Effector memory CD4-positive, alpha-beta T cell (primary cell): ENCODE results near the gene GALT.

Experiments used
- DNase-seq, 3 donors: peaks; one replicate each; pipeline ENCODE4 v3.0.0-alpha.2; 2020
- H3K27ac ChIP-seq: 2 replicates; pipeline ENCODE4 v1.7.0; 2013; ENCODE audit warnings: mild to moderate bottlenecking, low read length, moderate library complexity; ENCODE audit not compliant: insufficient read depth, poor library complexity, severe bottlenecking
- H3K27me3 ChIP-seq: replicated peaks from 2 replicates; pipeline ENCODE4 v1.7.0; 2013; ENCODE audit warnings: mild to moderate bottlenecking, low read length; ENCODE audit not compliant: insufficient read depth, control insufficient read depth, poor library complexity, severe bottlenecking
- H3K36me3 ChIP-seq: 2 replicates; pipeline ENCODE4 v1.7.0; 2013; ENCODE audit warnings: mild to moderate bottlenecking, low read length, moderate library complexity; ENCODE audit not compliant: control insufficient read depth, insufficient read depth
- H3K4me1 ChIP-seq: 2 replicates; pipeline ENCODE4 v1.7.0; 2013; ENCODE audit warnings: low read length, mild to moderate bottlenecking; ENCODE audit not compliant: control insufficient read depth, insufficient read depth, poor library complexity, severe bottlenecking
- H3K4me3 ChIP-seq: 2 replicates; pipeline ENCODE4 v1.7.0; 2013; ENCODE audit warnings: low read length, low read depth, mild to moderate bottlenecking; ENCODE audit not compliant: insufficient read depth, poor library complexity, severe bottlenecking
- H3K9me3 ChIP-seq: 2 replicates; pipeline ENCODE4 v1.7.0; 2013; ENCODE audit warnings: mild to moderate bottlenecking, low read length, moderate library complexity; ENCODE audit not compliant: control insufficient read depth
- total RNA-seq, 3 donors: gene quantifications; one replicate each; lab custom pipeline; 2026; lab: John Stamatoyannopoulos, UW

The GALT gene
- total RNA-seq, result 12.4 to 18.8 (median 13.8) reads per million in 3 donors

DNA sequence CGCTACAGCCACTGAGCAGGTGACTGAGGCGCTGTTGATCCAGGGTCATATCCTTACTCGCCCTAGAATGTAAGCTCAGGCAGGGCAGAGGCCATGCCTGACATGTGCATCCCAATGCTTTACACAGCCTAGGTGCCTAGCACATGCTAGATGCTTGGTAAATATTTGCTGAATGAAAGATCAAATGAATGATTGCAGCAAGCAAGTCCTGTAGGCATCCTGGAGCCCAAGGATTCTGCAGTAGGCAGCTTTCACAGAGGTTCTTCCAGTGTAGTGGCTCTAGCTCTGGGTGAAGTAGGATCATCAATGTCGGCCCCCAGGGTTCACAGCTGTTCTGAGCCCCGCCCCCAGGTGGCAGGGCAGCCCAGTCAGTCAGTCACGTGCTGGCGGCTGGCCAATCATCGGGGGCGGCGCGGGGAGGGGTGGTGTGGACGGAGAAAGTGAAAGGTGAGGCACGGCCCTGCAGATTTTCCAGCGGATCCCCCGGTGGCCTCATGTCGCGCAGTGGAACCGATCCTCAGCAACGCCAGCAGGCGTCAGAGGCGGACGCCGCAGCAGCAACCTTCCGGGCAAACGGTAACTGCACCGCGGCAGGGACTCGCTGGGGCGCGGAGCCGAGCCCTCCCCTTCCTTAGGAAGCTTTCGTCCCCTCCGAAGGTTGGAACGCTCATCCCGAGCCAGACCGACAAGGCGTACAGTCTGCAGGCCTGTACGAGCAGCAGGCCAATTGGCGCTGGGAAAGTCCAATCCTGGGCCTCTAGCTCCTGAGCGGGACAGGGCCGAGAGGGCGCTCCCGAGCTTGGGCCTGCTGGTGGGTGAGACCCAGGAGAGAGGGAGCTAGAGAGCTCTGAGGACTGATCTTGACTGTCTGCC lies at the start of gene GALT:
GALT (plus strand) TSS at position 465 of the 873 bp plus-strand sequence; CDS start at position 495, 30 bp downstream.
- H3K27me3 ChIP-seq, result no peaks in the 10 kb centered on the region
- peaks cover 19% of the 10 kb centered on the region for H3K4me1 ChIP-seq
- peak within 1 kb of the TSS; percentile 79 for H3K27ac ChIP-seq
- H3K9me3 ChIP-seq, result no peaks in the 10 kb centered on the region
- DNase-seq, result peak; percentile 87 to 97 (median 94)
- H3K4me3 ChIP-seq, result peak within 1 kb of the TSS; percentile 88
- peaks cover 29% of the 10 kb centered on the region for H3K36me3 ChIP-seq

DNA sequence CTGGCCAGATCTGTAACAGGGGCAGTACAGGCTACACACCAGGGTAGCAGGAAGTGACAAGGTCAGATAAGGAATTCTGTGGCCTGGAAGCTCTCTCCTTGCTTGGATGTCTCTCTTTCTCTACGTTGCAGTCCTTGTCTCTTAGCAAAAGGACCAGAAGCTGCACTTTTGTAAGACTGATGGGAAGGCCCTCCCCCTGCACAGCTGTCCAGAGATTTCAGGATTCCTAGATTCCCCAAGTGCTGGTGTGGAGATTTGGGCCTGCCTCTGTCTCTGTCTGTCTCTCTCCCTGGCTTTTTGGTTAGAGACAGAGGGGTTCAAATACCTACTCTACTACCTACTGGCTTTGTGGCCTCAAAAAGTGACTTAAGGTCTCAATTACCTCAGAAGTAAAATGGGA lies 46.9 kb upstream of the GALT start:
- Histone ChIP-seq H3K36me3 (no peaks in the 10 kb centered on the region), H3K4me1 (no peaks in the 10 kb centered on the region), H3K9me3 (no peaks in the 10 kb centered on the region), H3K27ac (no peak overlapping the region), H3K27me3 (no peaks in the 10 kb centered on the region), H3K4me3 (no peak overlapping the region)
- DNase-seq, result no peak

DNA sequence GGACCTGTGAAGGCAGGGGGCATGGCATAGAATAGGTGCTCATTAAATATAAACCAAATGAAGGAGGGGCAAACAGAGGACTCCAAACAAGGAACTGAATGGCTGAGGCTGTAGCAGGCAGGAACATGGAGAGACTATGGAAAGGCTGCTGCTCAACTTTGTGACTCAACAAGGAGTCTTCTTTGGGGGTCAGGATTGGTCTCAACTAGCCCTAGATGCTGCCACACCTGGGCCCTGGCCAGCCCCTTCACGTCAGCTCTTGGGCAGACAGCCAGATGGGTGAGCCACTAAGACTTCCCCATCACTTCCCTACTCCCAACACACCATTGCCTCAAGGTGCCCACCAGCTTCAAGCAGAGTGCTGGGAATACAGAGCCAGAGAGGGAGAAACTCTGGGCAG lies 45.6 kb upstream of the GALT start:
- Histone ChIP-seq H3K27me3 (no peaks in the 10 kb centered on the region), H3K27ac (no peak overlapping the region), H3K36me3 (no peaks in the 10 kb centered on the region), H3K4me1 (no peaks in the 10 kb centered on the region), H3K9me3 (no peaks in the 10 kb centered on the region), H3K4me3 (no peak overlapping the region)
- DNase-seq, result no peak

GRCh38 chr9:34601937-34602573 lies 44.4 kb upstream of the GALT start:
- H3K4me1 ChIP-seq, result no peaks in the 10 kb centered on the region
- no peaks in the 10 kb centered on the region for H3K9me3 ChIP-seq
- H3K36me3 ChIP-seq, result no peaks in the 10 kb centered on the region
- H3K27me3 ChIP-seq, result no peaks in the 10 kb centered on the region
- H3K4me3 ChIP-seq, result no peak overlapping the region
- H3K27ac ChIP-seq, result no peak overlapping the region
- DNase-seq, result no peak

DNA sequence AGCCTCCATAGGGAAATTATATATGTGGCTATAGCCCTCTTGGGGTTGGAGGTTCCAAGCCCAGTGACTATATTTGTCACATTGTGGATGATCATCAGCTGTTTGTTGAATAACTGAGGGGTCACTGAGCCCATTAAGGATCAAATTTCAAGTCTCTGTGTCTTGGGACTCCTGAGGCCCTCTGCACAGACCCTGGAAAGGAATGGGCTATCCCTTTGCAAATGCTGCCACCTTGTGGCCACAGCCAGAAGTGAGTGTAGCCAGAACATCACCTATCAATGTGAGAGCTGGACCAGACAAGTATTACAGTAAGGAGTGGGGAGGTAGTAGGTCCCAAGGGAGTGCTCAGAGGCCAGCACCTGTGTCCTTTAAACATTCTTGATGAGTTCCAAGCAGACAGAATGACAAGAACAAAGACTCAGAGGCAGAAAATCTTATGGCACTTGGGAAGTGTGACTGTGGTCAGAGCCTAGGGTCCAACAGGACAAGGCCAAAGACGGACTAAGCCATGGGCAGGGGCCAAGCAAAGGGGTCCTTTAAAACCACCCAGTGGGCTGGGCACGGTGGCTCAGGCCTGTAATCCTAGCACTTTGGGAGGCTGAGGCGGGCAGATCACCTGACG lies 42.8 kb upstream of the GALT start:
- DNase-seq, result peak; percentile 56 to 67 (median 56)
- Histone ChIP-seq H3K4me3 (no peak overlapping the region), H3K4me1 (no peaks in the 10 kb centered on the region), H3K27me3 (no peaks in the 10 kb centered on the region), H3K27ac (no peak overlapping the region), H3K36me3 (no peaks in the 10 kb centered on the region), H3K9me3 (no peaks in the 10 kb centered on the region)

DNA sequence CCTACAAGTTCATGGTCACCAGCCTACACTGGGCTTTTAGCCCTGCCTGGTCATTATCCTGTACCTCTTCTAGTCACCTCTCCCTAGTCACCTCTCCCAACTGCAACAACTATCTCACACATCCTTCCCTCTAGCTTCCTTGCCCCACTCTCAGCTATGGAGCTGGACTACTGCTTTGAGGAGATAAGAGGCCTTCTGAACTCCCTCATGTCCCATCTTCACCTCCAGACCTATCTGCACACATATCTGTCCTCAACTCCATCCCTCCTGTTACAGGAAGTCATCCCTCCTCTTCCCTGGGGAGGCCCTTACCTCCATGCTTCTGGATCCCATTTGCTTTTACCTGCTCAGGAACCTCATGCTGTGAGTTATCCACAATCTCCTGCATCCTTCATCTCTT lies 40.3 kb upstream of the GALT start:
- Histone ChIP-seq H3K9me3 (no peaks in the 10 kb centered on the region), H3K4me1 (peaks cover 5% of the 10 kb centered on the region), H3K27me3 (no peaks in the 10 kb centered on the region), H3K27ac (no peak overlapping the region), H3K36me3 (no peaks in the 10 kb centered on the region), H3K4me3 (no peak overlapping the region)
- DNase-seq, result no peak

GRCh38 chr9:34606905-34607304 lies 39.6 kb upstream of the GALT start:
- H3K27ac ChIP-seq, result no peak overlapping the region
- H3K4me3 ChIP-seq, result no peak overlapping the region
- H3K27me3 ChIP-seq, result no peaks in the 10 kb centered on the region
- no peaks in the 10 kb centered on the region for H3K36me3 ChIP-seq
- peaks cover 12% of the 10 kb centered on the region for H3K4me1 ChIP-seq
- DNase-seq, result no peak
- no peaks in the 10 kb centered on the region for H3K9me3 ChIP-seq

DNA sequence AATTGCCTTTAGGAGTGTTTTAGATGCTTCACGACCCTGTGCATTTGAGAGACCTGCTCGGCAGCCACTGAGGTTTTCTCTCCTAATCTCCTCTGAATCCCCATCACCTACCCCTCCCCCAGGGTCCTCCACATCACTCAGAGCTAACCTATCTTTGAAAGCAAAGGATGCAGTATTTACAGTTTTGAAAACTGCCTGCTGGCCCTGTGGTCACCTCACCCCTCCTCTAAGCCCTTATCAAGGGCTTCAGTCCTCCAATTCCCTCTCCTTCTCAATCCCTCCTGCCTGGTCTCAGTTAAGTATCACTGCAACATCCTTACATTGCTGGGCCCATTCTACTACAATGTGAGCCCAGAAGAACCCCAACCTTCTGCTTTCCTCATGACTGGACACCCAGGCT lies 39.1 kb upstream of the GALT start:
- Histone ChIP-seq H3K4me1 (peaks cover 12% of the 10 kb centered on the region), H3K4me3 (no peak overlapping the region), H3K27ac (no peak overlapping the region), H3K36me3 (no peaks in the 10 kb centered on the region), H3K27me3 (no peaks in the 10 kb centered on the region), H3K9me3 (no peaks in the 10 kb centered on the region)
- DNase-seq, result no peak

DNA sequence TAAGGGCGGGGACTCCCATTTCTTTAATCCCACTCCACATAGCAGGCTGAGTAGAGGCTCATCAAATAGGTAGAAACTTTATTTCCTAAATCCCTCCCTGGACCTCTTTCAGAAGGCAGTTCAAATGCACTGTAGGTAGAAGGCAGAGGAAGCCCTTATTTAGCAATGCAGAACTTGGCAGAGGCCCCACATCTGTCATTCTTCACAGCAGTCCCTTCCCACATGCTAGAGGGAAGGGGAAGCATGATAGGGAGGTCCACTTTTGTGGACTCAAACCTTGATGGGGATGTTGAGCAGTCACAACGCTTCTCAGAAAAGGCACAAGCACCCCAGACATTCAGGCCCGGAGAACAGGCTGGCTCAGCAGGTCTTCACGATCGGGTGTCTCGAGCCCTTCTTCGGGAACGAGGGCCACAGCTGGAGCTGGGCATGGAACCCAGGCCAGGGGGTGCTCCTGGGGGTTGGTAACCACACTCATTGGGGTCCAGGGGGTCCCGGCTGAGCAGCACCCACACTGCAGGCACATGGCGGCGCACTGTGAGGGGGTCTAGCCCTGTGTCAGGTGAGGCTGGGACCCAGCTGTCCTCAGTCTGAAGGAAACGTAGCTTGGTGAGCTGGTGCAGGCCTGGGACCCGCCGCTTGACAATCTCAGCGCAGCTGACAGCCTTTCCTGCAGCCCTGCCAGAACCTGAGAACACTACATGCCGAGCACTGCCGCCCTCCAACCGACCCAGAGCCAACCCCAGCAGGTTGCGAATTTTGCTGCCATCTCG lies 35.9 kb upstream of the GALT start:
- DNase-seq, result no peak
- no peaks in the 10 kb centered on the region for H3K9me3 ChIP-seq
- no peaks in the 10 kb centered on the region for H3K27me3 ChIP-seq
- peak overlapping the region; percentile 83 for H3K4me3 ChIP-seq
- no peak overlapping the region for H3K27ac ChIP-seq
- H3K36me3 ChIP-seq, result peaks cover 11% of the 10 kb centered on the region
- peaks cover 12% of the 10 kb centered on the region for H3K4me1 ChIP-seq
